H1 (cell line): ENCODE measurements around the gene DHCR7. TPM values are rescaled to one million over a fixed set of nuclear protein-coding genes. Genes with fewer than 3 reads are reported as not detected.

Source experiments
- CTCF ChIA-PET: fragments of 300-600 bp; sonication (Branson Sonifier 250); formaldehyde crosslinking; loops from one replicate; lab custom pipeline; 2021; ENCODE audit not compliant: partially characterized antibody; lab: Charles Lee
- POLR2A ChIA-PET: fragments of 300-600 bp; sonication (Branson Sonifier 250); formaldehyde crosslinking; loops from one replicate; lab custom pipeline; 2021; ENCODE audit warnings: inconsistent platforms; ENCODE audit not compliant: partially characterized antibody; lab: Charles Lee
- DNase-seq, 2 experiments: peaks; one replicate each; pipeline versions ENCODE4 v3.0.0 to v3.0.0-alpha.2; 2010 to 2022; ENCODE audit warnings: low spot score in 2 of 2, low read depth in 1 of 2, mixed read lengths in 1 of 2
- FAIRE-seq: peaks from 2 replicates; lab custom pipeline; 2011; peaks lifted over from hg19 to GRCh38; lab: Jason Lieb, UNC
- H2AFZ ChIP-seq: 2 replicates; pipeline ENCODE4 v1.8.1; 2012; ENCODE audit warnings: low read length, inconsistent platforms
- H2AK5ac ChIP-seq: 2 replicates; pipeline ENCODE4 v1.6.1; 2013; ENCODE audit warnings: low read depth, low read length
- H2BK120ac ChIP-seq: replicated peaks from 2 replicates; pipeline ENCODE3; 2013; ENCODE audit warnings: low read depth, low read length, inconsistent platforms
- H2BK12ac ChIP-seq: 2 replicates; pipeline ENCODE4 v1.6.1; 2013; ENCODE audit warnings: low read depth, low read length
- H2BK15ac ChIP-seq: 2 replicates; pipeline ENCODE4 v1.6.1; 2013; ENCODE audit warnings: low read length
- H2BK20ac ChIP-seq: 2 replicates; pipeline ENCODE4 v1.6.1; 2013; ENCODE audit warnings: low read length
- H2BK5ac ChIP-seq: 2 replicates; pipeline ENCODE4 v1.6.1; 2013; ENCODE audit warnings: low read depth, low read length
- H3K14ac ChIP-seq: 2 replicates; pipeline ENCODE4 v1.6.1; 2013; ENCODE audit warnings: inconsistent platforms; ENCODE audit not compliant: insufficient read length
- H3K18ac ChIP-seq: 2 replicates; pipeline ENCODE4 v1.6.1; 2013; ENCODE audit warnings: low read length; ENCODE audit errors: extremely low read depth
- H3K23ac ChIP-seq: 2 replicates; pipeline ENCODE4 v1.6.1; 2013; ENCODE audit warnings: inconsistent platforms; ENCODE audit not compliant: insufficient read length
- H3K23me2 ChIP-seq: 2 replicates; pipeline ENCODE4 v1.6.1; 2013; ENCODE audit warnings: low read depth, low read length
- H3K27ac ChIP-seq: 2 replicates; pipeline ENCODE4 v1.6.1; 2011; ENCODE audit warnings: low read depth, low read length, inconsistent platforms
- H3K27me3 ChIP-seq, 4 experiments: replicated peaks in 1 of 4; 1 replicate in 1 of 4; 2 replicates in 3 of 4; pipeline versions ENCODE4 v1.6.1 to v1.8.1; 2011 to 2013; ENCODE audit warnings: low read length in 3 of 4, mild to moderate bottlenecking in 3 of 4, inconsistent platforms in 2 of 4, mixed read lengths in 2 of 4, moderate library complexity in 1 of 4; ENCODE audit not compliant: control insufficient read depth in 3 of 4, insufficient read depth in 3 of 4; ENCODE audit errors: extremely low read depth in 1 of 4
- H3K36me3 ChIP-seq, 4 experiments: 2 replicates each; pipeline versions ENCODE4 v1.6.1 to v1.8.1; 2011 to 2013; ENCODE audit warnings: mild to moderate bottlenecking in 4 of 4, low read length in 3 of 4, moderate library complexity in 2 of 4, control low read depth in 1 of 4, inconsistent platforms in 1 of 4; ENCODE audit not compliant: insufficient read depth in 4 of 4, control insufficient read depth in 2 of 4
- H3K4ac ChIP-seq: replicated peaks from 2 replicates; pipeline ENCODE3; 2013; ENCODE audit warnings: low read length, low read depth, mixed read lengths, inconsistent platforms; ENCODE audit not compliant: insufficient read length
- H3K4me1 ChIP-seq, 4 experiments: replicated peaks in 1 of 4; 1 replicate in 1 of 4; 2 replicates in 3 of 4; pipeline versions ENCODE4 v1.6.1 to v1.8.1; 2011 to 2013; ENCODE audit warnings: low read length in 3 of 4, inconsistent platforms in 2 of 4, mixed read lengths in 1 of 4; ENCODE audit not compliant: insufficient read depth in 4 of 4, control insufficient read depth in 3 of 4
- H3K4me2 ChIP-seq, 2 experiments: 2 replicates each; pipeline versions ENCODE4 v1.6.1 to v1.8.1; 2011 to 2013; ENCODE audit warnings: low read depth in 2 of 2, low read length in 2 of 2, control low read depth in 1 of 2, inconsistent platforms in 1 of 2, mild to moderate bottlenecking in 1 of 2; ENCODE audit not compliant: insufficient read depth in 1 of 2
- H3K4me3 ChIP-seq, 4 experiments: fragments of 200-600, 300-600 bp in 1 of 4; sonication (generic), shearing (Covaris generic), sonication (Bioruptor Twin) in 1 of 4; 2 replicates each; pipeline versions ENCODE4 v1.5.1 to v1.8.1; 2011 to 2016; ENCODE audit warnings: low read length in 4 of 4, low read depth in 3 of 4, control low read depth in 2 of 4, inconsistent platforms in 2 of 4, mild to moderate bottlenecking in 2 of 4, mixed read lengths in 1 of 4, moderate library complexity in 1 of 4; ENCODE audit not compliant: insufficient read depth in 2 of 4; ENCODE audit errors: extremely low read depth in 1 of 4
- H3K56ac ChIP-seq: replicated peaks from 2 replicates; pipeline ENCODE3; 2013; ENCODE audit warnings: low read depth, mild to moderate bottlenecking, mixed read lengths, low read length, inconsistent platforms; ENCODE audit not compliant: insufficient read length
- H3K79me1 ChIP-seq: 2 replicates; pipeline ENCODE4 v1.6.1; 2013; ENCODE audit warnings: low read depth, low read length, control low read depth
- H3K79me2 ChIP-seq, 2 experiments: 2 replicates each; pipeline versions ENCODE4 v1.6.1 to v1.8.1; 2012 to 2013; ENCODE audit warnings: low read length in 2 of 2, mild to moderate bottlenecking in 2 of 2, inconsistent platforms in 1 of 2; ENCODE audit not compliant: insufficient read depth in 2 of 2, control insufficient read depth in 1 of 2
- H3K9ac ChIP-seq, 4 experiments: replicated peaks in 1 of 4; 1 replicate in 1 of 4; 2 replicates in 3 of 4; pipeline versions ENCODE4 v1.6.1 to v1.8.1; 2011 to 2013; ENCODE audit warnings: low read depth in 3 of 4, low read length in 3 of 4, control low read depth in 2 of 4, mild to moderate bottlenecking in 2 of 4, moderate library complexity in 2 of 4, inconsistent platforms in 1 of 4; ENCODE audit errors: extremely low read depth in 1 of 4
- H3K9me3 ChIP-seq, 2 experiments: 2 replicates each; pipeline versions ENCODE4 v1.6.1 to v1.8.1; 2012 to 2013; ENCODE audit warnings: mild to moderate bottlenecking in 2 of 2, moderate library complexity in 2 of 2, control low read depth in 1 of 2, inconsistent platforms in 1 of 2, low read depth in 1 of 2, low read length in 1 of 2, mixed read lengths in 1 of 2; ENCODE audit not compliant: insufficient read depth in 2 of 2
- H4K20me1 ChIP-seq, 2 experiments: replicated peaks in 1 of 2; 2 replicates each; pipeline versions ENCODE3 to v1.8.1; 2011 to 2013; ENCODE audit warnings: inconsistent platforms in 2 of 2, low read length in 2 of 2, mild to moderate bottlenecking in 1 of 2; ENCODE audit not compliant: insufficient read depth in 2 of 2, control insufficient read depth in 1 of 2
- H4K5ac ChIP-seq: 2 replicates; pipeline ENCODE4 v1.6.1; 2013; ENCODE audit warnings: low read length, low read depth, mixed read lengths, inconsistent platforms; ENCODE audit not compliant: insufficient read length
- H4K8ac ChIP-seq: 2 replicates; pipeline ENCODE4 v1.8.0; 2013; ENCODE audit warnings: mild to moderate bottlenecking, moderate library complexity, low read length, inconsistent platforms; ENCODE audit not compliant: insufficient read depth; ENCODE audit errors: extremely low read depth
- H4K91ac ChIP-seq: replicated peaks from 2 replicates; pipeline ENCODE3; 2013; ENCODE audit warnings: low read length, mixed read lengths, inconsistent platforms; ENCODE audit not compliant: insufficient read length
- CHD1 ChIP-seq: IDR thresholded peaks from 2 replicates; pipeline ENCODE4 v1.6.1; 2012; ENCODE audit warnings: low read depth, low read length, improper control_type of control experiment
- CREB1 ChIP-seq: IDR thresholded peaks from 2 replicates; pipeline ENCODE4 v1.6.1; 2012; ENCODE audit warnings: inconsistent platforms
- HDAC6 ChIP-seq: IDR thresholded peaks from one replicate; pipeline ENCODE4 v1.7.1; 2012; ENCODE audit warnings: low read depth, mild to moderate bottlenecking, inconsistent platforms, low read length, moderate library complexity
- JUN ChIP-seq: IDR thresholded peaks from 2 replicates; pipeline ENCODE4 v1.6.1; 2011; ENCODE audit warnings: low read depth, mild to moderate bottlenecking, improper control_type of control experiment, low read length
- PHF8 ChIP-seq: fragments of 200-600 bp; sonication (generic); conservative IDR thresholded peaks from 2 replicates; pipeline ENCODE4 v1.7.1; 2012; ENCODE audit warnings: low read depth, mild to moderate bottlenecking, inconsistent platforms, low read length, moderate library complexity
- ZNF274 ChIP-seq: IDR thresholded peaks from 2 replicates; pipeline ENCODE4 v1.7.0; 2012; ENCODE audit warnings: low read length, borderline replicate concordance; ENCODE audit errors: extremely low read depth
- WGBS, 2 experiments: shearing (Covaris generic) in 1 of 2; methylation state at CpG; one replicate each; pipeline versions ENCODE4 v1.1.6 to v1.1.7; 2013 to 2015; ENCODE audit warnings: low lambda C conversion rate in 2 of 2, mixed read lengths in 2 of 2, inconsistent platforms in 1 of 2, low coverage in 1 of 2, missing lambda C conversion rate in 1 of 2; ENCODE audit not compliant: insufficient replicate concordance in 2 of 2, insufficient coverage in 1 of 2, insufficient read length in 1 of 2; ENCODE audit errors: extremely low coverage in 1 of 2, missing lambda C conversion rate in 1 of 2; 5-methylcytosine and 5-hydroxymethylcytosine counted together
- polyA plus RNA-seq, 7 experiments: library from polyadenylated mRNA; depleted of rRNA in 3 of 7; stranded (reverse) in 5 of 7; unstranded in 2 of 7; fragments of >200 nt in 5 of 7; fragments of 200-250 nt in 2 of 7; gene quantifications; 1 replicate in 5 of 7; 2 replicates in 1 of 7; 4 replicates in 1 of 7; pipeline versions ENCODE4 v1.2.1 to v1.2.3, GENCODE V29; 2011 to 2013; ENCODE audit warnings: missing spikeins in 2 of 7, mixed read lengths in 2 of 7
- total RNA-seq: library from RNA; stranded (reverse); fragmentation: NEBNext Ultra II Directional; extraction: Animal tissue kit (Norgen Biotek cat#: 25700); gene quantifications from 2 replicates; pipeline ENCODE4 v1.2.1, GENCODE V29; 2021
- TF ChIP-seq, protein P1 (sequence below): IDR thresholded peaks from 2 replicates; pipeline ENCODE4 v1.6.1; 2012; ENCODE audit warnings: low read length, inconsistent platforms
- TF ChIP-seq, protein P2 (sequence below): IDR thresholded peaks from 2 replicates; pipeline ENCODE4 v1.6.1; 2012; ENCODE audit warnings: inconsistent platforms

The DHCR7 gene
- total and polyA plus RNA-seq, 2 of the 8 experiments (the other 6 are each of a cell fraction or from before 2014, with no cell fraction given): 144 to 157 TPM

DNA sequence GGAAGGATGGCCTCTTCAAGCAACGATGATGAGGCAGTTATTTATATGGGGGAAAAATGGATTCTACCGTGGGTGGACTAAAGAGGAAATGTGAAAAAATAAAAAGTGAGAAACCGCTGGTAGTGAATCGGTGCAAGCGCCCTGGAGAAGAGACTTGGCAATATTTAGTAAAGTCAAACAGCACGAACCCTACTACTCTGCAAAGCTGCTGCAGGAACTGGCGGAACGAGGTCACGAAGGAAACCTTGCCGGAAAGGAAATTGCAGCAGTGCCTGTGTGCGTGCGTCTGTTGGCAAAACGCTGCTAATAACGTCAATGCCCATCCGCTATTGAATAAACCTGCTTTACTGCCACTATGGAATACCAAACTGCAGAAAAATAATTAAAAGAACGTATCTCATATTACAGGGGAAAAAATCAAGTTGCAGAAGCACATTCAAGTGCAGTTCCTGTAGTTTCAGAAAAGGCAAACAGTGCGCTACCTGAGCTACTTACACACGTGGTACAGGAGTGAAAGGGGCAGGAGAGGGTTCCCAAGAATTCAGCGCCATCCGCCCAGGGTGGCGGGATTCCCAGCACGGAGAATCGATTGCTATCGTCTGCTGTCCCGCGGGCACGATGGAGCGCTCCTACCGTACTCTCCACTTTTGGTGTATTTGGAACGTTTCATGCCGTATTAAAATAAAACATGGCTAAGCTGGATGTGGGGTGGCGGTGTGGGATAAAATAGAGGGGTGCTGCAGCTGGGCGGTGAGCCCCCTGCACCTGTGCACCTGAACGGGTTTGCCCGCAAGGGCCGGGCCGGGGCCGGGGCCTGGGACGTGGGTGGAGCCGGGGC is 4.2 kb upstream of the DHCR7 start:
- no peak overlapping the region for H3K14ac ChIP-seq
- TF ChIP-seq JUN (no peak), CREB1 (no peak), ZNF274 (no peak), HDAC6 (no peak), CHD1 (no peak), PHF8 (no peak)
- TF ChIP-seq, protein P1, sequence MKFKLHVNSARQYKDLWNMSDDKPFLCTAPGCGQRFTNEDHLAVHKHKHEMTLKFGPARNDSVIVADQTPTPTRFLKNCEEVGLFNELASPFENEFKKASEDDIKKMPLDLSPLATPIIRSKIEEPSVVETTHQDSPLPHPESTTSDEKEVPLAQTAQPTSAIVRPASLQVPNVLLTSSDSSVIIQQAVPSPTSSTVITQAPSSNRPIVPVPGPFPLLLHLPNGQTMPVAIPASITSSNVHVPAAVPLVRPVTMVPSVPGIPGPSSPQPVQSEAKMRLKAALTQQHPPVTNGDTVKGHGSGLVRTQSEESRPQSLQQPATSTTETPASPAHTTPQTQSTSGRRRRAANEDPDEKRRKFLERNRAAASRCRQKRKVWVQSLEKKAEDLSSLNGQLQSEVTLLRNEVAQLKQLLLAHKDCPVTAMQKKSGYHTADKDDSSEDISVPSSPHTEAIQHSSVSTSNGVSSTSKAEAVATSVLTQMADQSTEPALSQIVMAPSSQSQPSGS: no peak
- TF ChIP-seq, protein P2, sequence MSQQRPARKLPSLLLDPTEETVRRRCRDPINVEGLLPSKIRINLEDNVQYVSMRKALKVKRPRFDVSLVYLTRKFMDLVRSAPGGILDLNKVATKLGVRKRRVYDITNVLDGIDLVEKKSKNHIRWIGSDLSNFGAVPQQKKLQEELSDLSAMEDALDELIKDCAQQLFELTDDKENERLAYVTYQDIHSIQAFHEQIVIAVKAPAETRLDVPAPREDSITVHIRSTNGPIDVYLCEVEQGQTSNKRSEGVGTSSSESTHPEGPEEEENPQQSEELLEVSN: peak; percentile 60

More for the DNA sequence above, 4.2 kb upstream of the DHCR7 start:
- 18% methylated on average over 34 of the region's 40 CpGs; no CpG with 5 or more reads in 1 of the 2 experiments for WGBS, 2 experiments
- H3K18ac ChIP-seq: peak overlapping the region; percentile 38; the same call in 1 of the 2 replicates
- peaks cover 0 to 16% (median 2%) of the 10 kb centered on the region in 4 experiments; a peak in 3 of 8 replicates for H3K36me3 ChIP-seq
- H4K91ac ChIP-seq: no peak overlapping the region
- H3K9ac ChIP-seq: peak overlapping the region in 3 of 4 experiments; percentile 2 to 13 (median 5); a peak in 3 of 7 replicates
- H4K20me1 ChIP-seq: peaks cover 0 to 11% of the 10 kb centered on the region in 2 experiments
- peaks cover 8% of the 10 kb centered on the region for H3K79me1 ChIP-seq
- peaks cover 0 to 32% of the 10 kb centered on the region in 2 experiments; a peak in 2 of 4 replicates for H3K79me2 ChIP-seq
- peak overlapping the region; percentile 56 to 99 (median 78) for H3K4me3 ChIP-seq
- no peak overlapping the region for H3K56ac ChIP-seq
- no peak overlapping the region for H3K23ac ChIP-seq
- H2BK5ac ChIP-seq: no peak overlapping the region
- H4K8ac ChIP-seq: no peak overlapping the region; the same call in 1 of the 2 replicates
- H2AFZ ChIP-seq: 0 out of 2 replicates have a peak overlapping the region, but pooled peaks have one; percentile 6
- peak overlapping the region; percentile 73 to 97 for H3K4me2 ChIP-seq
- peaks cover 3 to 10% (median 7%) of the 10 kb centered on the region in 4 experiments; a peak in 6 of 7 replicates for H3K4me1 ChIP-seq
- peak overlapping the region; percentile 15 for H4K5ac ChIP-seq
- no peak overlapping the region for H3K4ac ChIP-seq
- no peak overlapping the region for H2BK15ac ChIP-seq
- no peaks in the 10 kb centered on the region for H3K9me3 ChIP-seq
- H3K27me3 ChIP-seq: no peaks in the 10 kb centered on the region
- no peak overlapping the region for H2AK5ac ChIP-seq
- no peak overlapping the region for H3K27ac ChIP-seq
- peaks cover 19% of the 10 kb centered on the region for H3K23me2 ChIP-seq
- CTCF ChIA-PET: interaction anchor here (0.6 to 1.0 kb wide), 3 partner anchors 111 to 366 kb away, joined by 3 to 4 read pairs (median 4); no protein-coding TSS in a partner anchor
- H2BK120ac ChIP-seq: peak overlapping the region; percentile 19
- H2BK12ac ChIP-seq: no peak overlapping the region
- FAIRE-seq (no peak), DNase-seq (no peak)
- POLR2A ChIA-PET: interaction anchor here (0.8 to 1.6 kb wide), 5 partner anchors 11 to 204 kb away, joined by 3 to 5 read pairs (median 3); partner anchors contain the start of gene KRTAP5-10
- H2BK20ac ChIP-seq: no peak overlapping the region
